GM23338 (cell line): ENCODE results near the gene COL21A1. TPM values are rescaled to one million over a fixed set of nuclear protein-coding genes. Genes with fewer than 3 reads are reported as not detected.

Experiments used
- ATAC-seq: fragments of 200-7000 bp; cut with Tn5 transposase; 3 replicates; pipeline ENCODE4 v1.9.1; 2020
- DNase-seq: peaks from one replicate; pipeline ENCODE4 v3.0.0-alpha.2; 2015; ENCODE audit warnings: low spot score
- H2AFZ ChIP-seq: fragments of 200-600 bp; sonication (generic); 2 replicates; pipeline ENCODE4 v1.8.0; 2016; ENCODE audit warnings: antibody characterized with exemption, mild to moderate bottlenecking, moderate library complexity
- H3F3A ChIP-seq: fragments of 200-600 bp; sonication (generic); replicated peaks from 2 replicates; pipeline ENCODE4 v1.8.0; 2017; ENCODE audit warnings: antibody characterized with exemption, mixed run types, low read depth
- H3K27ac ChIP-seq: fragments of 200-600 bp; sonication (generic); 2 replicates; pipeline ENCODE4 v1.6.1; 2016; ENCODE audit warnings: low read depth
- H3K27me3 ChIP-seq: fragments of 200-600 bp; sonication (generic); 2 replicates; pipeline ENCODE4 v1.8.0; 2016; ENCODE audit warnings: mild to moderate bottlenecking, mixed run types, moderate library complexity; ENCODE audit not compliant: insufficient read depth
- H3K36me3 ChIP-seq: fragments of 200-600 bp; sonication (generic); 2 replicates; pipeline ENCODE4 v1.8.0; 2016; ENCODE audit warnings: mild to moderate bottlenecking; ENCODE audit not compliant: insufficient read depth
- H3K4me1 ChIP-seq: fragments of 200-600 bp; sonication (generic); 2 replicates; pipeline ENCODE4 v1.8.0; 2016; ENCODE audit warnings: mild to moderate bottlenecking, moderate library complexity; ENCODE audit not compliant: insufficient read depth
- H3K4me2 ChIP-seq: fragments of 200-600 bp; sonication (generic); 2 replicates; pipeline ENCODE4 v1.7.1; 2017; ENCODE audit warnings: mixed run types
- H3K4me3 ChIP-seq: fragments of 200-600 bp; sonication (generic); 2 replicates; pipeline ENCODE4 v1.6.1; 2016; ENCODE audit warnings: mixed run types
- H3K79me2 ChIP-seq: fragments of 200-600 bp; sonication (generic); replicated peaks from 2 replicates; pipeline ENCODE4 v1.8.0; 2017; ENCODE audit warnings: mild to moderate bottlenecking; ENCODE audit not compliant: insufficient read depth
- H3K9me2 ChIP-seq: fragments of 200-600 bp; sonication (generic); 2 replicates; pipeline ENCODE4 v1.8.0; 2017; ENCODE audit not compliant: insufficient read depth
- H4K20me1 ChIP-seq: fragments of 200-600 bp; sonication (generic); replicated peaks from 2 replicates; pipeline ENCODE4 v1.8.0; 2017; ENCODE audit warnings: mild to moderate bottlenecking; ENCODE audit not compliant: insufficient read depth
- H3K27ac Mint-ChIP-seq: 2 replicates; pipeline ENCODE4 v1.8.0; 2020; ENCODE audit warnings: inconsistent platforms, mild to moderate bottlenecking, moderate library complexity, mixed read lengths
- H3K27me3 Mint-ChIP-seq: 3 replicates; pipeline ENCODE4 v1.8.0; 2022; ENCODE audit warnings: low read depth, mild to moderate bottlenecking, moderate library complexity, mixed read lengths, inconsistent platforms; ENCODE audit not compliant: insufficient read depth, poor library complexity
- H3K36me3 Mint-ChIP-seq: 3 replicates; pipeline ENCODE4 v1.8.0; 2021; ENCODE audit warnings: low read depth, mild to moderate bottlenecking, inconsistent platforms, moderate library complexity, mixed read lengths
- H3K4me1 Mint-ChIP-seq: 3 replicates; pipeline ENCODE4 v1.8.0; 2020; ENCODE audit warnings: mild to moderate bottlenecking, inconsistent platforms, mixed read lengths
- H3K4me3 Mint-ChIP-seq: 3 replicates; pipeline ENCODE4 v1.8.0; 2021; ENCODE audit warnings: moderate library complexity, mild to moderate bottlenecking, inconsistent platforms, mixed read lengths
- H3K9me3 Mint-ChIP-seq: 3 replicates; pipeline ENCODE4 v1.8.0; 2020; ENCODE audit warnings: moderate library complexity, mild to moderate bottlenecking, inconsistent platforms, mixed read lengths
- EZH2 ChIP-seq: fragments of 200-600 bp; sonication (generic); IDR thresholded peaks from one replicate; pipeline ENCODE4 v1.8.0; 2017; ENCODE audit warnings: antibody characterized with exemption, mild to moderate bottlenecking, low read depth; ENCODE audit not compliant: unreplicated experiment
- EZH2phosphoT487 ChIP-seq: fragments of 200-600 bp; sonication (generic); IDR thresholded peaks from one replicate; pipeline ENCODE4 v1.8.1; 2018; ENCODE audit warnings: antibody characterized with exemption; ENCODE audit not compliant: unreplicated experiment
- NANOG ChIP-seq: IDR thresholded peaks from 2 replicates; pipeline ENCODE4 v1.6.1; 2016; ENCODE audit warnings: antibody characterized with exemption, borderline replicate concordance
- STAT1 ChIP-seq: IDR thresholded peaks from one replicate; pipeline ENCODE4 v1.6.1; 2016; ENCODE audit warnings: antibody characterized with exemption; ENCODE audit not compliant: unreplicated experiment
- ZNF114 ChIP-seq: fragments of 250-450 bp; sonication (Bioruptor Pico); IDR thresholded peaks from 2 replicates; pipeline ENCODE4 v1.5.0; 2020; ENCODE audit warnings: mild to moderate bottlenecking, moderate library complexity
- ZNF331 ChIP-seq: fragments of 250-450 bp; sonication (Bioruptor Pico); IDR thresholded peaks from 2 replicates; pipeline ENCODE4 v1.5.0; 2020; ENCODE audit warnings: low read depth, mild to moderate bottlenecking, moderate library complexity
- polyA plus RNA-seq: library from polyadenylated mRNA; unstranded; fragments of >200 nt; fragmentation: Nextera tagmentation; extraction: Ambion mirVana; gene quantifications from 2 replicates; pipeline ENCODE4 v1.2.1, GENCODE V29; 2016
- total RNA-seq: library from RNA; depleted of rRNA; stranded (reverse); fragments of >200 nt; shearing (Covaris generic); gene quantifications from 2 replicates; pipeline ENCODE4 v1.2.3, GENCODE V29; 2014
- TF ChIP-seq, protein P1 (sequence below): fragments of 250-450 bp; sonication (Bioruptor Pico); IDR thresholded peaks from 2 replicates; pipeline ENCODE4 v1.5.0; 2020; ENCODE audit warnings: mild to moderate bottlenecking, moderate library complexity
- TF ChIP-seq, protein P2 (sequence below), 2 experiments: fragments of 200-600 bp in 1 of 2; sonication (generic) in 1 of 2; conservative IDR thresholded peaks; 2 replicates each; pipeline versions ENCODE4 v1.5.1 to v1.6.1; 2016 to 2017; ENCODE audit warnings: antibody characterized with exemption in 2 of 2, low read depth in 2 of 2, mild to moderate bottlenecking in 2 of 2, moderate library complexity in 1 of 2

COL21A1 gene
- total and polyA plus RNA-seq, 2 experiments from 2014 or later: 5.0 to 6.2 TPM

DNA sequence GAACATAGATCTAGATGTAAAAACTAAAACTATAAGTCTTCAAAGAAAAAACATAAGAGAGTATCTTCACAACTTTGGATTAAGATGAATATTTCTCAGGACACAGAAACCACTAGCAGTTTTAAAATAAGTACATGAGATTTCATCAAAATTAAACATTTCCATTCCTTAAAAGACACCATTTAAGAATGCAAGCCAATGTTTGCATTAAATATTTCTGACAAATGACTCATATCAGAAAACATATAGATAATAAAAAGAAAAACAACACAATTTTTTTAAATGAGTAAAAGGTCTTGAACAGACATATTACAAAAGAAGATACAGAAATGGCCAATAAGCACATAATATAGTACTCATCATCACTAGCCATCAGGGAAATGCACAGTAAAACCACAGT, 59.7 kb downstream of the COL21A1 start (continued):
- TF ChIP-seq, protein P1, sequence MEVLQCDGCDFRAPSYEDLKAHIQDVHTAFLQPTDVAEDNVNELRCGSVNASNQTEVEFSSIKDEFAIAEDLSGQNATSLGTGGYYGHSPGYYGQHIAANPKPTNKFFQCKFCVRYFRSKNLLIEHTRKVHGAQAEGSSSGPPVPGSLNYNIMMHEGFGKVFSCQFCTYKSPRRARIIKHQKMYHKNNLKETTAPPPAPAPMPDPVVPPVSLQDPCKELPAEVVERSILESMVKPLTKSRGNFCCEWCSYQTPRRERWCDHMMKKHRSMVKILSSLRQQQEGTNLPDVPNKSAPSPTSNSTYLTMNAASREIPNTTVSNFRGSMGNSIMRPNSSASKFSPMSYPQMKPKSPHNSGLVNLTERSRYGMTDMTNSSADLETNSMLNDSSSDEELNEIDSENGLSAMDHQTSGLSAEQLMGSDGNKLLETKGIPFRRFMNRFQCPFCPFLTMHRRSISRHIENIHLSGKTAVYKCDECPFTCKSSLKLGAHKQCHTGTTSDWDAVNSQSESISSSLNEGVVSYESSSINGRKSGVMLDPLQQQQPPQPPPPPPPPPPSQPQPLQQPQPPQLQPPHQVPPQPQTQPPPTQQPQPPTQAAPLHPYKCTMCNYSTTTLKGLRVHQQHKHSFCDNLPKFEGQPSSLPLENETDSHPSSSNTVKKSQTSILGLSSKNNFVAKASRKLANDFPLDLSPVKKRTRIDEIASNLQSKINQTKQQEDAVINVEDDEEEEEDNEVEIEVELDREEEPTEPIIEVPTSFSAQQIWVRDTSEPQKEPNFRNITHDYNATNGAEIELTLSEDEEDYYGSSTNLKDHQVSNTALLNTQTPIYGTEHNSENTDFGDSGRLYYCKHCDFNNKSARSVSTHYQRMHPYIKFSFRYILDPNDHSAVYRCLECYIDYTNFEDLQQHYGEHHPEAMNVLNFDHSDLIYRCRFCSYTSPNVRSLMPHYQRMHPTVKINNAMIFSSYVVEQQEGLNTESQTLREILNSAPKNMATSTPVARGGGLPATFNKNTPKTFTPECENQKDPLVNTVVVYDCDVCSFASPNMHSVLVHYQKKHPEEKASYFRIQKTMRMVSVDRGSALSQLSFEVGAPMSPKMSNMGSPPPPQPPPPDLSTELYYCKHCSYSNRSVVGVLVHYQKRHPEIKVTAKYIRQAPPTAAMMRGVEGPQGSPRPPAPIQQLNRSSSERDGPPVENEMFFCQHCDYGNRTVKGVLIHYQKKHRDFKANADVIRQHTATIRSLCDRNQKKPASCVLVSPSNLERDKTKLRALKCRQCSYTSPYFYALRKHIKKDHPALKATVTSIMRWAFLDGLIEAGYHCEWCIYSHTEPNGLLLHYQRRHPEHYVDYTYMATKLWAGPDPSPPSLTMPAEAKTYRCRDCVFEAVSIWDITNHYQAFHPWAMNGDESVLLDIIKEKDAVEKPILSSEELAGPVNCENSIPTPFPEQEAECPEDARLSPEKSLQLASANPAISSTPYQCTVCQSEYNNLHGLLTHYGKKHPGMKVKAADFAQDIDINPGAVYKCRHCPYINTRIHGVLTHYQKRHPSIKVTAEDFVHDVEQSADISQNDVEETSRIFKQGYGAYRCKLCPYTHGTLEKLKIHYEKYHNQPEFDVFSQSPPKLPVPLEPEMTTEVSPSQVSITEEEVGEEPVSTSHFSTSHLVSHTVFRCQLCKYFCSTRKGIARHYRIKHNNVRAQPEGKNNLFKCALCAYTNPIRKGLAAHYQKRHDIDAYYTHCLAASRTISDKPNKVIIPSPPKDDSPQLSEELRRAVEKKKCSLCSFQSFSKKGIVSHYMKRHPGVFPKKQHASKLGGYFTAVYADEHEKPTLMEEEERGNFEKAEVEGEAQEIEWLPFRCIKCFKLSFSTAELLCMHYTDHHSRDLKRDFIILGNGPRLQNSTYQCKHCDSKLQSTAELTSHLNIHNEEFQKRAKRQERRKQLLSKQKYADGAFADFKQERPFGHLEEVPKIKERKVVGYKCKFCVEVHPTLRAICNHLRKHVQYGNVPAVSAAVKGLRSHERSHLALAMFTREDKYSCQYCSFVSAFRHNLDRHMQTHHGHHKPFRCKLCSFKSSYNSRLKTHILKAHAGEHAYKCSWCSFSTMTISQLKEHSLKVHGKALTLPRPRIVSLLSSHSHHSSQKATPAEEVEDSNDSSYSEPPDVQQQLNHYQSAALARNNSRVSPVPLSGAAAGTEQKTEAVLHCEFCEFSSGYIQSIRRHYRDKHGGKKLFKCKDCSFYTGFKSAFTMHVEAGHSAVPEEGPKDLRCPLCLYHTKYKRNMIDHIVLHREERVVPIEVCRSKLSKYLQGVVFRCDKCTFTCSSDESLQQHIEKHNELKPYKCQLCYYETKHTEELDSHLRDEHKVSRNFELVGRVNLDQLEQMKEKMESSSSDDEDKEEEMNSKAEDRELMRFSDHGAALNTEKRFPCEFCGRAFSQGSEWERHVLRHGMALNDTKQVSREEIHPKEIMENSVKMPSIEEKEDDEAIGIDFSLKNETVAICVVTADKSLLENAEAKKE (CRISPR knock-in tag): no peak
- TF ChIP-seq ZNF114 (CRISPR knock-in tag): no peak

DNA sequence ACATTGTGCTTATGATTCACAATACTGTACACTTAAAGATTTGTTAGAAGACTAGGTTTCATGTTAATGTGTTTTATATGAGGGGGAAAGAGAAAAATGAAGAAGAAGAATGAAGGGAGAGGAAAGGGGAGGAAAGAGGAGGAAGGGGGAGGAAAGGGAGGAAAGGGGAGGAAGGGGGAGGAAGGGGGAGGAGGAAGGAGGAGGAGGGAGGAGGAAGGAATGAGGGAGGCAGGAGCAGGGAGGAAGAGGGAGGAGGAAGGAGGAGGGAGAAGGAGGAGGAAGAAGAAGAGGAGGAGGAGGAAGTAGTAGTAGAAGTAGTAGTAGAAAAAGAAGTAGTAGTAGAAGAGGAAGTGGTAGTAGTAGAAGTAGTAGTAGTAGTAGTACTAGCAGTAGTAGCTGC, 70.6 kb downstream of the COL21A1 start:
- Mint-ChIP-seq H3K27ac (no peak overlapping the region), H3K4me3 (no peak overlapping the region), H3K9me3 (peaks cover 38% of the 10 kb centered on the region), H3K27me3 (no peaks in the 10 kb centered on the region), H3K4me1 (no peaks in the 10 kb centered on the region), H3K36me3 (peaks cover 27% of the 10 kb centered on the region; the same call in 2 of the 3 replicates)
- Histone ChIP-seq H2AFZ (no peak overlapping the region), H3K36me3 (peaks cover 8% of the 10 kb centered on the region), H3K79me2 (no peaks in the 10 kb centered on the region), H3K4me3 (no peak overlapping the region), H3K27ac (no peak overlapping the region), H3K27me3 (no peaks in the 10 kb centered on the region), H3K4me1 (no peaks in the 10 kb centered on the region), H3K4me2 (no peak overlapping the region), H3K9me2 (no peaks in the 10 kb centered on the region), H3F3A (no peaks in the 10 kb centered on the region), H4K20me1 (no peaks in the 10 kb centered on the region)
- ATAC-seq (no peak), DNase-seq (no peak)
- TF ChIP-seq STAT1 (no peak), ZNF331 (CRISPR knock-in tag) (no peak), EZH2 (no peak), ZNF114 (CRISPR knock-in tag) (no peak), EZH2phosphoT487 (no peak), NANOG (no peak)
- TF ChIP-seq, protein P1 (CRISPR knock-in tag): no peak
- TF ChIP-seq, protein P2, sequence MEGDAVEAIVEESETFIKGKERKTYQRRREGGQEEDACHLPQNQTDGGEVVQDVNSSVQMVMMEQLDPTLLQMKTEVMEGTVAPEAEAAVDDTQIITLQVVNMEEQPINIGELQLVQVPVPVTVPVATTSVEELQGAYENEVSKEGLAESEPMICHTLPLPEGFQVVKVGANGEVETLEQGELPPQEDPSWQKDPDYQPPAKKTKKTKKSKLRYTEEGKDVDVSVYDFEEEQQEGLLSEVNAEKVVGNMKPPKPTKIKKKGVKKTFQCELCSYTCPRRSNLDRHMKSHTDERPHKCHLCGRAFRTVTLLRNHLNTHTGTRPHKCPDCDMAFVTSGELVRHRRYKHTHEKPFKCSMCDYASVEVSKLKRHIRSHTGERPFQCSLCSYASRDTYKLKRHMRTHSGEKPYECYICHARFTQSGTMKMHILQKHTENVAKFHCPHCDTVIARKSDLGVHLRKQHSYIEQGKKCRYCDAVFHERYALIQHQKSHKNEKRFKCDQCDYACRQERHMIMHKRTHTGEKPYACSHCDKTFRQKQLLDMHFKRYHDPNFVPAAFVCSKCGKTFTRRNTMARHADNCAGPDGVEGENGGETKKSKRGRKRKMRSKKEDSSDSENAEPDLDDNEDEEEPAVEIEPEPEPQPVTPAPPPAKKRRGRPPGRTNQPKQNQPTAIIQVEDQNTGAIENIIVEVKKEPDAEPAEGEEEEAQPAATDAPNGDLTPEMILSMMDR (conservative IDR thresholded peaks at IDR 0.05; ENCODE audit: low read depth in 2 of 2): no peak
